ENCODE measurements around the gene RALGAPB.

RALGAPB gene

DNA sequence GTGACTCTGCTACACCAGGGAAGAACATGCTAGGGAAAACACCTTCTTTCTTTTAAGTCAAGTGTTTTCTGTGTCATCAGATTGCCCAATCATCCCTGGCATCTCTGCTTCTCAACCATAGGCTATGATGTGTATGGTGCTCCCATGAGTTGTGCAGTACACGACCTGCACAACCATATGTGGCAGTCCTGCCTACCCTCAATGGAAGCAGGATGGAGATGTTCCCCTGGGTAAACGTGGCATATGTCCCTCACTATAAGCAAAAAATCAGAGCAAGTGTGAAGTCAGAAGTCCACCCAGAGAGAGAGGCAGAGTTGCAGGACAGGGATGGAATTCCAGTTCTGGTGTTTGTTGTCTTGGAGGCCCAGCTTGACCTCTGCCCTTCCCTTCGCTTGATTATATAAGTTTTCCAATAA is 27.3 kb upstream of the RALGAPB start:
- TF ChIP-seq, protein P1, sequence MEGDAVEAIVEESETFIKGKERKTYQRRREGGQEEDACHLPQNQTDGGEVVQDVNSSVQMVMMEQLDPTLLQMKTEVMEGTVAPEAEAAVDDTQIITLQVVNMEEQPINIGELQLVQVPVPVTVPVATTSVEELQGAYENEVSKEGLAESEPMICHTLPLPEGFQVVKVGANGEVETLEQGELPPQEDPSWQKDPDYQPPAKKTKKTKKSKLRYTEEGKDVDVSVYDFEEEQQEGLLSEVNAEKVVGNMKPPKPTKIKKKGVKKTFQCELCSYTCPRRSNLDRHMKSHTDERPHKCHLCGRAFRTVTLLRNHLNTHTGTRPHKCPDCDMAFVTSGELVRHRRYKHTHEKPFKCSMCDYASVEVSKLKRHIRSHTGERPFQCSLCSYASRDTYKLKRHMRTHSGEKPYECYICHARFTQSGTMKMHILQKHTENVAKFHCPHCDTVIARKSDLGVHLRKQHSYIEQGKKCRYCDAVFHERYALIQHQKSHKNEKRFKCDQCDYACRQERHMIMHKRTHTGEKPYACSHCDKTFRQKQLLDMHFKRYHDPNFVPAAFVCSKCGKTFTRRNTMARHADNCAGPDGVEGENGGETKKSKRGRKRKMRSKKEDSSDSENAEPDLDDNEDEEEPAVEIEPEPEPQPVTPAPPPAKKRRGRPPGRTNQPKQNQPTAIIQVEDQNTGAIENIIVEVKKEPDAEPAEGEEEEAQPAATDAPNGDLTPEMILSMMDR (IDR thresholded peaks at IDR 0.05; ENCODE audit: insufficient read depth, low read length, poor library complexity, severe bottlenecking), result no peak
- TF ChIP-seq EZH2phosphoT487 (conservative IDR thresholded peaks at IDR 0.05; ENCODE audit: low read length), result no peak
- H3K4me2 ChIP-seq (ENCODE audit: low read depth, low read length, poor library complexity, severe bottlenecking), result no peak overlapping the region
- no peak overlapping the region for H3K9ac ChIP-seq (ENCODE audit: low read length)
- no peaks in the 10 kb centered on the region for H3F3A ChIP-seq (ENCODE audit: insufficient read depth)
- no peak overlapping the region for H3K27ac ChIP-seq (ENCODE audit: low read depth, low read length)
- H3K27me3 ChIP-seq (ENCODE audit: low read length), result no peaks in the 10 kb centered on the region
- no peaks in the 10 kb centered on the region for H3K36me3 ChIP-seq (ENCODE audit: low read length)
- H3K9me2 ChIP-seq (replicated peaks; ENCODE audit: insufficient read depth, low read length), result no peaks in the 10 kb centered on the region
- H4K20me1 ChIP-seq (ENCODE audit: low read depth, low read length), result no peaks in the 10 kb centered on the region
- H3K4me3 ChIP-seq (ENCODE audit: insufficient read depth, low read length, poor library complexity, severe bottlenecking), result no peak overlapping the region
- H3K79me2 ChIP-seq (ENCODE audit: insufficient read depth, low read length), result peaks cover 7% of the 10 kb centered on the region; the same call in 1 of the 2 replicates
- H2AFZ ChIP-seq (ENCODE audit: low read depth, low read length, severe bottlenecking), result peak overlapping the region; percentile 83
- H3K9me3 ChIP-seq (ENCODE audit: insufficient read depth, low read length), result no peaks in the 10 kb centered on the region

DNA sequence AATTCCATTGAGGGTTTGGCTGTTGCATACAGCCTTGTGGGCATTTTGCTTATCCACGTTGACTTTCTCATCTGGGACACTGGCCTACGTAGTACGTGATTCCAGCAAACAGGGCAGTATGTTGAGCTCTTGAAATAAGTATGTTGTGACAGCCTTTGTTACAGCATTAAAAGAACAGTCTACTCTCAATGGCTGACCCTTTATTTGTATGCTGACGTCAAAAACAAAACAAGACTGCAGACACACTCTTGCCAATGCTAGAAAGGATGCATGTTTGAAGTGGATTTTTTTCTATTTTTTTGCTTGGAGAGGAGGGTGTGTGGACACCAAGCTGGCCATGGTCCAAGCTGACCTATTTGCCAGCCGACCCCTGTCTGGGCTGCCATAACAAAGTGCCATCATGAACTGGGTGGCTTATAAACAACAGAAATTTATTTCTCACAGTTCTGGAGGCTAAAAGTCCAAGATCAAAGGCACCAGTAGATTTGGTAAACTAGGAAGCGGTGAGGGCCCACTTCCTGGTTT is 26.7 kb upstream of the RALGAPB start:
- Histone ChIP-seq H3F3A (ENCODE audit: insufficient read depth) (no peaks in the 10 kb centered on the region), H3K27me3 (ENCODE audit: low read length) (no peaks in the 10 kb centered on the region), H3K9ac (ENCODE audit: low read length) (no peak overlapping the region), H3K79me2 (ENCODE audit: insufficient read depth, low read length) (peaks cover 7% of the 10 kb centered on the region; the same call in 1 of the 2 replicates), H3K4me2 (ENCODE audit: low read depth, low read length, poor library complexity, severe bottlenecking) (peak overlapping the region; percentile 22), H3K4me3 (ENCODE audit: insufficient read depth, low read length, poor library complexity, severe bottlenecking) (peak overlapping the region; percentile 10), H3K9me2 (replicated peaks; ENCODE audit: insufficient read depth, low read length) (no peaks in the 10 kb centered on the region), H3K9me3 (ENCODE audit: insufficient read depth, low read length) (no peaks in the 10 kb centered on the region), H2AFZ (ENCODE audit: low read depth, low read length, severe bottlenecking) (peak overlapping the region; percentile 83), H3K36me3 (ENCODE audit: low read length) (no peaks in the 10 kb centered on the region), H3K27ac (ENCODE audit: low read depth, low read length) (no peak overlapping the region), H4K20me1 (ENCODE audit: low read depth, low read length) (no peaks in the 10 kb centered on the region)
- no peak for TF ChIP-seq EZH2phosphoT487 (conservative IDR thresholded peaks at IDR 0.05; ENCODE audit: low read length)
- TF ChIP-seq, protein P1 (IDR thresholded peaks at IDR 0.05; ENCODE audit: insufficient read depth, low read length, poor library complexity, severe bottlenecking), result no peak

DNA sequence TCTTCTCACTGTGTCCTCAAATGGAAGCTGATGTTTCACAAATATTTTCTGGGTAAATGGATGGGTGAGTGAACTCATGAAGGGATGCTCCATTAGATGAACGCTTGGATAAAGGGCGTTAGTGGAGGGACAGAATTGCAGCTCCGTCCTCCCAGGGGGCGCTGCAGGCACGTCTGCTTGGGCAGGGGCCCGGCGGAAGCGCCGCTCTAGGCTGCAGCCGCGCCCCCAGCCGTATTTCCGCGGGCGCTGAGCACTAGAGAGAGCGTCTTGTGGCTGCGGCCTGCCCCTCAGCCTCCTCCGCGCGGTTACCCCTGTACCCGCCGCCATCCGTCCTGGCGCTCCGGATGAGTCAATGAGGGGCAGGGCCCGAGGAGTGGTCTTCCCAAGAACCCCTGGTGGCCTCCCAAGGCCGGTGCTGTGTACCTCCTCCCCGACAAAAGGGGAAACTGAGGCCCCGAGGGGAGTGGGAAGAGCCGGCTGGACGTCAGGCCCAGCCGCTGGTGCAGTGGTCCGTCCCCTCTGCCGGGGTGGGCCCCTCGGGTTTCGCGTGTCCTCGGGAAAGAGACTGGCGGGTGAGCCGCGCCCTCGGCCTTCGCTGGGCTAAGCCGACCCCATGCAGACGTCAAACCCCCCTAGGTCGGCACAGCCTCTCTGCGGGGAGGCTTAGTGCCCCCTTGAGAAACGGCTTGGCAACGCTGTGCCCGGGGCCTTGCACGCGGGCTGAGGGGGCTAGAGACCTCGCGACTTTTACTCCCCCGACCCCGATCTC is 26.0 kb upstream of the RALGAPB start:
- no peaks in the 10 kb centered on the region for H3K27me3 ChIP-seq (ENCODE audit: low read length)
- H3K4me2 ChIP-seq (ENCODE audit: low read depth, low read length, poor library complexity, severe bottlenecking), result peak overlapping the region; percentile 67
- peaks cover 7% of the 10 kb centered on the region; the same call in 1 of the 2 replicates for H3K79me2 ChIP-seq (ENCODE audit: insufficient read depth, low read length)
- peak overlapping the region; percentile 83 for H2AFZ ChIP-seq (ENCODE audit: low read depth, low read length, severe bottlenecking)
- TF ChIP-seq, protein P1 (IDR thresholded peaks at IDR 0.05; ENCODE audit: insufficient read depth, low read length, poor library complexity, severe bottlenecking), result peak; percentile 92
- no peak for TF ChIP-seq EZH2phosphoT487 (conservative IDR thresholded peaks at IDR 0.05; ENCODE audit: low read length)
- H3K36me3 ChIP-seq (ENCODE audit: low read length), result no peaks in the 10 kb centered on the region
- no peaks in the 10 kb centered on the region for H4K20me1 ChIP-seq (ENCODE audit: low read depth, low read length)
- H3K9me2 ChIP-seq (replicated peaks; ENCODE audit: insufficient read depth, low read length), result no peaks in the 10 kb centered on the region
- peak overlapping the region; percentile 45; the same call in 1 of the 2 replicates for H3K27ac ChIP-seq (ENCODE audit: low read depth, low read length)
- H3K9ac ChIP-seq (ENCODE audit: low read length), result peak overlapping the region; percentile 88
- H3F3A ChIP-seq (ENCODE audit: insufficient read depth), result no peaks in the 10 kb centered on the region
- peak overlapping the region; percentile 72 for H3K4me3 ChIP-seq (ENCODE audit: insufficient read depth, low read length, poor library complexity, severe bottlenecking)
- no peaks in the 10 kb centered on the region for H3K9me3 ChIP-seq (ENCODE audit: insufficient read depth, low read length)
